Endodermal cell (in vitro differentiated cells): ENCODE measurements around the gene CCDC91. TPM values are rescaled to one million over a fixed set of nuclear protein-coding genes. Genes with fewer than 3 reads are reported as not detected.
A peak's percentile ranks its signal among the peaks of the same experiment; 100 is the strongest.

Source experiments
- DNase-seq: peaks from one replicate; pipeline ENCODE4 v3.0.0-alpha.2; 2017
- H3K27ac ChIP-seq: 2 replicates; pipeline ENCODE4 v1.5.1; 2013; ENCODE audit warnings: mild to moderate bottlenecking, low read depth, low read length, moderate library complexity
- H3K27me3 ChIP-seq: 2 replicates; pipeline ENCODE4 v1.6.1; 2013; ENCODE audit warnings: mild to moderate bottlenecking, low read length, moderate library complexity; ENCODE audit not compliant: insufficient read depth, control insufficient read depth, poor library complexity, severe bottlenecking
- H3K36me3 ChIP-seq: 2 replicates; pipeline ENCODE4 v1.7.0; 2013; ENCODE audit warnings: mild to moderate bottlenecking, low read length, moderate library complexity; ENCODE audit not compliant: control insufficient read depth, insufficient read depth
- H3K4me1 ChIP-seq: one replicate; pipeline ENCODE4 v1.7.0; 2013; ENCODE audit warnings: low read length; ENCODE audit not compliant: control insufficient read depth, insufficient read depth
- H3K4me3 ChIP-seq: 2 replicates; pipeline ENCODE4 v1.5.1; 2013; ENCODE audit warnings: mild to moderate bottlenecking, low read length, moderate library complexity
- H3K9ac ChIP-seq: 2 replicates; pipeline ENCODE4 v1.6.1; 2013; ENCODE audit warnings: mild to moderate bottlenecking, low read length, moderate library complexity; ENCODE audit not compliant: poor library complexity, severe bottlenecking; ENCODE audit errors: extremely low read depth
- H3K9me3 ChIP-seq: 2 replicates; pipeline ENCODE4 v1.6.1; 2013; ENCODE audit warnings: mild to moderate bottlenecking, low read length, moderate library complexity; ENCODE audit not compliant: control insufficient read depth
- H3K27ac Mint-ChIP-seq: 2 replicates; pipeline ENCODE4 v1.8.0; 2020; ENCODE audit warnings: mixed read lengths
- H3K27me3 Mint-ChIP-seq: 2 replicates; pipeline ENCODE4 v1.8.0; 2021; ENCODE audit warnings: mild to moderate bottlenecking, mixed read lengths; ENCODE audit not compliant: insufficient read depth
- H3K36me3 Mint-ChIP-seq: 2 replicates; pipeline ENCODE4 v1.8.0; 2020; ENCODE audit warnings: low read depth, mixed read lengths
- H3K4me1 Mint-ChIP-seq: 2 replicates; pipeline ENCODE4 v1.8.0; 2020; ENCODE audit warnings: mixed read lengths
- H3K4me3 Mint-ChIP-seq: 2 replicates; pipeline ENCODE4 v1.8.0; 2020; ENCODE audit warnings: mild to moderate bottlenecking, moderate library complexity, mixed read lengths
- H3K9me3 Mint-ChIP-seq: 2 replicates; pipeline ENCODE4 v1.8.0; 2020; ENCODE audit warnings: mild to moderate bottlenecking, mixed read lengths
- WGBS, 2 experiments: methylation state at CpG; one replicate each; pipeline versions ENCODE4 v1.1.5 to v1.1.7; 2013; ENCODE audit warnings: missing lambda C conversion rate in 2 of 2, mixed read lengths in 1 of 2; ENCODE audit not compliant: insufficient coverage in 1 of 2, insufficient read length in 1 of 2; 5-methylcytosine and 5-hydroxymethylcytosine counted together
- total RNA-seq, 2 donors: library from RNA; stranded (reverse); fragmentation: NEBNext Ultra II Directional in 1 of 2; extraction: Animal tissue kit (Norgen Biotek cat#: 25700) in 1 of 2; gene quantifications; 2 replicates in 1 of 2; 3 replicates in 1 of 2; pipeline ENCODE4 v1.2.1, GENCODE V29; 2021
- TF ChIP-seq, protein P1 (sequence below): fragments of 200-600 bp; sonication (generic); conservative IDR thresholded peaks from 2 replicates; pipeline ENCODE4 v1.5.0; 2021; ENCODE audit warnings: antibody characterized with exemption, mild to moderate bottlenecking

Gene CCDC91
- total RNA-seq, 2 donors from 2014 or later: 25.3 to 45.7 TPM

DNA sequence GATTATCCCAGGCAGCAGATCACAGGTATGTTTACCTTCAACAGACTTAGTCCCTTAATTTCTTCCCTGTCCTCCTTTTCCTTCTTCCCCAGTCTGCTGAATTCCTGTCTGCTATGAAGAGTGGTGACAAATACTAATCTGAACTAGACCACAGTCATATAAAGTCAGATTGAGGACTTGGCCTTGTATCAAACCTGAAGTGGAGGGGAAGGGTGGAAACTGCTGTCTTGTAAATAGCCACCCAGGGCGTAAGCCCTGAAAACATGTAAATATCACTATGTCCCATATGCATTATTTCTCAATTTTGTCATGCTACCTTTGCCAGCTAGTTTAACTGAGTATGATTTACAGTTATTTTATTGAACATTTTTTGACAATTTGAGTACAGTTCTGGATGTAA is 368.0 kb downstream of the CCDC91 start:
- H3K27me3 Mint-ChIP-seq: no peaks in the 10 kb centered on the region
- no peak overlapping the region for H3K27ac ChIP-seq
- H3K4me1 ChIP-seq: no peaks in the 10 kb centered on the region
- no peaks in the 10 kb centered on the region for H3K36me3 ChIP-seq
- H3K27me3 ChIP-seq: no peaks in the 10 kb centered on the region
- no peak overlapping the region for H3K9ac ChIP-seq
- H3K4me3 Mint-ChIP-seq: no peak overlapping the region
- no peaks in the 10 kb centered on the region for H3K9me3 ChIP-seq
- 100% methylated on average over 1 of the region's 1 CpG; no CpG with 5 or more reads in 1 of the 2 experiments for WGBS, 2 experiments
- H3K27ac Mint-ChIP-seq: no peak overlapping the region
- no peak overlapping the region for H3K4me3 ChIP-seq
- no peaks in the 10 kb centered on the region for H3K36me3 Mint-ChIP-seq
- TF ChIP-seq, protein P1, sequence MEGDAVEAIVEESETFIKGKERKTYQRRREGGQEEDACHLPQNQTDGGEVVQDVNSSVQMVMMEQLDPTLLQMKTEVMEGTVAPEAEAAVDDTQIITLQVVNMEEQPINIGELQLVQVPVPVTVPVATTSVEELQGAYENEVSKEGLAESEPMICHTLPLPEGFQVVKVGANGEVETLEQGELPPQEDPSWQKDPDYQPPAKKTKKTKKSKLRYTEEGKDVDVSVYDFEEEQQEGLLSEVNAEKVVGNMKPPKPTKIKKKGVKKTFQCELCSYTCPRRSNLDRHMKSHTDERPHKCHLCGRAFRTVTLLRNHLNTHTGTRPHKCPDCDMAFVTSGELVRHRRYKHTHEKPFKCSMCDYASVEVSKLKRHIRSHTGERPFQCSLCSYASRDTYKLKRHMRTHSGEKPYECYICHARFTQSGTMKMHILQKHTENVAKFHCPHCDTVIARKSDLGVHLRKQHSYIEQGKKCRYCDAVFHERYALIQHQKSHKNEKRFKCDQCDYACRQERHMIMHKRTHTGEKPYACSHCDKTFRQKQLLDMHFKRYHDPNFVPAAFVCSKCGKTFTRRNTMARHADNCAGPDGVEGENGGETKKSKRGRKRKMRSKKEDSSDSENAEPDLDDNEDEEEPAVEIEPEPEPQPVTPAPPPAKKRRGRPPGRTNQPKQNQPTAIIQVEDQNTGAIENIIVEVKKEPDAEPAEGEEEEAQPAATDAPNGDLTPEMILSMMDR: no peak
- DNase-seq: no peak
- peaks cover 3% of the 10 kb centered on the region for H3K4me1 Mint-ChIP-seq
- no peaks in the 10 kb centered on the region for H3K9me3 Mint-ChIP-seq

DNA sequence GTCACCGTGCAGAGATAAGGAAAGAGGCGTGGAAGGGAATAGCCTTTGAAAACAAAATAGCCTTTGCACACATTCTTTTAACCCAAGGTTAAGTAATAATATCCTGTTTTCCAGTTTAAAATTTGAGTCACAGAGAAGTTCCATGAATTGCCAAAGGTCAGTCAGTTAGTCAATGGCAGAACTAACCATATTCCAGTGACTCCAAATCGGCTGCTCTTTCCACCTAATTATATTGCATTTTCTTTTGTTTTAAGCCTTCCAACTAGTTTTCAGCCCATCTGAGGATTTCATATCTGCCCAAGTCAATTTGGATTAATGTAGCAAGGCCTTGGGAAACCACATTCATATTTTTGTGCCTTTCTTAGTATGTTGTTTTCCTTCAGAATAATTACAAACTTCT is 373.0 kb downstream of the CCDC91 start:
- TF ChIP-seq, protein P1: no peak
- no peaks in the 10 kb centered on the region for H3K27me3 Mint-ChIP-seq
- peak overlapping the region; percentile 50 for H3K27ac Mint-ChIP-seq
- Histone ChIP-seq H3K27ac (no peak overlapping the region), H3K4me1 (no peaks in the 10 kb centered on the region), H3K4me3 (no peak overlapping the region), H3K36me3 (no peaks in the 10 kb centered on the region), H3K9me3 (no peaks in the 10 kb centered on the region), H3K27me3 (no peaks in the 10 kb centered on the region), H3K9ac (no peak overlapping the region)
- no peak for DNase-seq
- no peaks in the 10 kb centered on the region for H3K9me3 Mint-ChIP-seq
- H3K36me3 Mint-ChIP-seq: peaks cover 7% of the 10 kb centered on the region
- WGBS, 2 experiments: 91 to 100% methylated on average over 1 to 3 of the region's 3 CpGs
- no peak overlapping the region for H3K4me3 Mint-ChIP-seq
- peaks cover 7% of the 10 kb centered on the region for H3K4me1 Mint-ChIP-seq

DNA sequence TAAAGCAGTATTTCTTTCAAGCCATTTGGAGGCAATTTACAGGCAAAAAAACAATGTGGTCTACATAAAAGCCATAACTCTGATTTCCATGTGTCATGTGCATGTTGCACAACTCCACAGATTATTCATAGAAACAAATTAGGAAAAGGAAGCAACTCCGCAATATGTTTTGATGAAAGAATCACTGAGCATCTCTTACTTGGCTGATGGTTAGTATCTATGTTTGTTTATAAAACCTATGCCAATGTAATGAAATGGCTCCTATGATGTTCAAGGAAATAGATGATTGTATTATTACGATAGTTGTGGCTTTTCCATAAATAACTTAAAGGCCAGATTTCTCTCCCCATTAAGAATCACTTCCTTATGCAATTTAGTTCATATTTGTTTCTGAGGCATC is 373.7 kb downstream of the CCDC91 start:
- H3K4me3 ChIP-seq: no peak overlapping the region
- no peaks in the 10 kb centered on the region for H3K9me3 ChIP-seq
- 96% methylated on average over 2 of the region's 2 CpGs; no CpG with 5 or more reads in 1 of the 2 experiments for WGBS, 2 experiments
- no peak overlapping the region for H3K27ac ChIP-seq
- no peaks in the 10 kb centered on the region for H3K4me1 ChIP-seq
- TF ChIP-seq, protein P1: no peak
- H3K36me3 Mint-ChIP-seq: peaks cover 7% of the 10 kb centered on the region
- H3K36me3 ChIP-seq: no peaks in the 10 kb centered on the region
- H3K4me1 Mint-ChIP-seq: peaks cover 7% of the 10 kb centered on the region
- no peaks in the 10 kb centered on the region for H3K27me3 ChIP-seq
- no peak overlapping the region for H3K27ac Mint-ChIP-seq
- no peak for DNase-seq
- no peaks in the 10 kb centered on the region for H3K9me3 Mint-ChIP-seq
- no peak overlapping the region for H3K4me3 Mint-ChIP-seq
- H3K9ac ChIP-seq: no peak overlapping the region
- no peaks in the 10 kb centered on the region for H3K27me3 Mint-ChIP-seq
